HCT116 (cell line): ENCODE measurements around the gene HDAC10. TPM values are rescaled to one million over a fixed set of nuclear protein-coding genes. Genes with fewer than 3 reads are reported as not detected.

Source experiments
- ATAC-seq: fragments of 200-7000 bp; cut with Tn5 transposase; 2 replicates; pipeline ENCODE4 v1.9.1; 2020; ENCODE audit warnings: mild to moderate bottlenecking, moderate library complexity
- BruUV-seq: library from RNA; stranded (reverse); fragments of 400-500 nt; replicated peaks from 2 replicates; lab custom pipeline; 2021; lab: Mats Ljungman, UMichigan
- CTCF ChIA-PET: fragments of 300-600 bp; sonication (Branson Sonifier 250); formaldehyde crosslinking; loops from one replicate; lab custom pipeline; 2021; ENCODE audit warnings: antibody characterized with exemption; lab: Charles Lee
- POLR2A ChIA-PET: fragments of 300-600, 350-600 bp; sonication (Branson Sonifier 250); formaldehyde crosslinking; loops from one replicate; lab custom pipeline; 2021; ENCODE audit warnings: antibody characterized with exemption; lab: Charles Lee
- RAD21 ChIA-PET, 2 experiments: fragments of 300-600 bp; sonication (Branson Sonifier 250); formaldehyde crosslinking; loops; one replicate each; lab custom pipeline; 2023; ENCODE audit warnings: low total read pairs in 2 of 2; ENCODE audit not compliant: uncharacterized antibody in 2 of 2, unreplicated experiment in 2 of 2, low non-redundant PET in 1 of 2; lab: Charles Lee
- DNase-seq: peaks from one replicate; pipeline ENCODE4 v3.0.0-alpha.2; 2010; ENCODE audit warnings: low read depth, low spot score
- H2AFZ ChIP-seq: fragments of 200-600 bp; shearing (Covaris generic), sonication (generic); 2 replicates; pipeline ENCODE4 v1.6.1; 2017; ENCODE audit warnings: low read depth, mixed run types, mixed read lengths, antibody characterized with exemption, low read length; ENCODE audit not compliant: poor library complexity, severe bottlenecking
- H3K27ac ChIP-seq: 2 replicates; pipeline ENCODE4 v1.5.1; 2012; ENCODE audit warnings: low read depth, low read length
- H3K27me3 ChIP-seq: fragments of 200-600 bp; sonication (generic); 2 replicates; pipeline ENCODE4 v1.6.1; 2016; ENCODE audit warnings: mixed run types, low read length, mixed read lengths; ENCODE audit not compliant: insufficient read depth
- H3K36me3 ChIP-seq, 2 experiments: fragments of 200-500 bp in 1 of 2; fragments of 200-600 bp in 1 of 2; sonication (Bioruptor generic) in 1 of 2; sonication (generic) in 1 of 2; 2 replicates each; pipeline versions ENCODE4 v1.5.1 to v1.6.1; 2014 to 2016; ENCODE audit warnings: low read length in 2 of 2, inconsistent platforms in 1 of 2, mixed read lengths in 1 of 2, mixed run types in 1 of 2; ENCODE audit not compliant: insufficient read depth in 2 of 2, control insufficient read depth in 1 of 2
- H3K4me1 ChIP-seq, 2 experiments: fragments of 200-600 bp in 1 of 2; sonication (generic) in 1 of 2; 2 replicates each; pipeline versions ENCODE4 v1.5.1 to v1.6.1; 2012 to 2017; ENCODE audit warnings: low read length in 2 of 2, inconsistent platforms in 1 of 2, mild to moderate bottlenecking in 1 of 2, mixed read lengths in 1 of 2, mixed run types in 1 of 2, moderate library complexity in 1 of 2; ENCODE audit not compliant: insufficient read depth in 2 of 2, control insufficient read depth in 1 of 2
- H3K4me2 ChIP-seq: fragments of 200-600 bp; sonication (generic); 2 replicates; pipeline ENCODE4 v1.6.1; 2017; ENCODE audit warnings: mixed run types, low read length, mixed read lengths
- H3K4me3 ChIP-seq, 2 experiments: fragments of 200-600 bp in 1 of 2; sonication (generic) in 1 of 2; replicated peaks in 1 of 2; 2 replicates each; pipeline ENCODE4 v1.5.1; 2011 to 2016; ENCODE audit warnings: low read length in 2 of 2, control low read depth in 1 of 2, low read depth in 1 of 2, mild to moderate bottlenecking in 1 of 2, mixed read lengths in 1 of 2, mixed run types in 1 of 2
- H3K79me2 ChIP-seq: fragments of 200-600 bp; sonication (generic); 2 replicates; pipeline ENCODE4 v1.6.1; 2017; ENCODE audit warnings: mild to moderate bottlenecking, mixed run types, low read length, moderate library complexity, mixed read lengths; ENCODE audit not compliant: insufficient read depth
- H3K9ac ChIP-seq: fragments of 200-600 bp; sonication (generic); 2 replicates; pipeline ENCODE4 v1.6.1; 2016; ENCODE audit warnings: low read length, mixed read lengths
- H3K9me2 ChIP-seq: fragments of 200-600 bp; sonication (generic), shearing (Covaris generic); 2 replicates; pipeline ENCODE4 v1.6.1; 2017; ENCODE audit warnings: mixed run types, mild to moderate bottlenecking, moderate library complexity; ENCODE audit not compliant: insufficient read depth
- H3K9me3 ChIP-seq, 2 experiments: fragments of 200-500 bp in 1 of 2; fragments of 200-600 bp in 1 of 2; sonication (Bioruptor generic) in 1 of 2; sonication (generic) in 1 of 2; 2 replicates each; pipeline ENCODE4 v1.6.1; 2014 to 2017; ENCODE audit warnings: low read length in 2 of 2, mixed read lengths in 2 of 2, inconsistent platforms in 1 of 2, low read depth in 1 of 2, mild to moderate bottlenecking in 1 of 2, mixed run types in 1 of 2, moderate library complexity in 1 of 2; ENCODE audit not compliant: control insufficient read depth in 1 of 2, insufficient read depth in 1 of 2
- H4K20me1 ChIP-seq: fragments of 200-600 bp; sonication (generic), shearing (Covaris generic); 2 replicates; pipeline ENCODE4 v1.6.1; 2017; ENCODE audit warnings: mixed run types, mild to moderate bottlenecking, moderate library complexity; ENCODE audit not compliant: insufficient read depth
- CBX3 ChIP-seq: IDR thresholded peaks from 2 replicates; pipeline ENCODE4 v1.6.1; 2012; ENCODE audit warnings: low read depth
- CEBPB ChIP-seq: IDR thresholded peaks from 2 replicates; pipeline ENCODE4 v1.6.1; 2012; ENCODE audit warnings: low read depth
- ELF1 ChIP-seq: IDR thresholded peaks from 2 replicates; pipeline ENCODE4 v1.6.1; 2012; ENCODE audit warnings: low read depth, borderline replicate concordance
- FOSL1 ChIP-seq: IDR thresholded peaks from 2 replicates; pipeline ENCODE4 v1.6.1; 2012; ENCODE audit warnings: low read depth
- MAX ChIP-seq: IDR thresholded peaks from 2 replicates; pipeline ENCODE4 v1.6.1; 2012
- POLR2A ChIP-seq: IDR thresholded peaks from 2 replicates; pipeline ENCODE4 v1.7.0; 2011; ENCODE audit warnings: borderline replicate concordance; ENCODE audit not compliant: insufficient read depth, insufficient read length; ENCODE audit errors: extremely low read depth
- POLR2AphosphoS5 ChIP-seq: IDR thresholded peaks from 2 replicates; pipeline ENCODE4 v1.6.1; 2011; ENCODE audit warnings: mild to moderate bottlenecking, low read depth, low read length, moderate library complexity
- RAD21 ChIP-seq: IDR thresholded peaks from 2 replicates; pipeline ENCODE4 v1.6.1; 2012; ENCODE audit warnings: low read depth, mild to moderate bottlenecking
- REST ChIP-seq: IDR thresholded peaks from 2 replicates; pipeline ENCODE4 v1.6.1; 2012; ENCODE audit warnings: low read depth
- SIN3A ChIP-seq: IDR thresholded peaks from 2 replicates; pipeline ENCODE4 v1.6.1; 2012; ENCODE audit warnings: low read depth
- SP1 ChIP-seq: IDR thresholded peaks from 2 replicates; pipeline ENCODE4 v1.6.1; 2012; ENCODE audit warnings: low read depth
- TCF7L2 ChIP-seq: IDR thresholded peaks from 2 replicates; pipeline ENCODE4 v1.7.0; 2011; ENCODE audit warnings: borderline replicate concordance, inconsistent platforms; ENCODE audit not compliant: insufficient read depth, insufficient read length; ENCODE audit errors: extremely low read depth
- ZBTB33 ChIP-seq: IDR thresholded peaks from 2 replicates; pipeline ENCODE4 v1.6.1; 2011; ENCODE audit warnings: mild to moderate bottlenecking, low read length, moderate library complexity; ENCODE audit not compliant: insufficient replicate concordance; ENCODE audit errors: extremely low read depth
- intact Hi-C: fragments of 100-400 bp; cut with micrococcal nuclease; formaldehyde crosslinking; loops from 2 replicates; pipeline ENCODE4 v1.10.0; 2022
- total RNA-seq: library from RNA; stranded (reverse); gene quantifications from one replicate; pipeline ENCODE4 v1.2.1, GENCODE V29; 2021; ENCODE audit not compliant: unreplicated experiment
- TF ChIP-seq, protein P1 (sequence below): IDR thresholded peaks from 2 replicates; pipeline ENCODE4 v1.6.1; 2012

HDAC10 gene
- total RNA-seq, 1 experiment from 2014 or later = 67.5 TPM

GRCh38 chr22:50283821-50284220, 32.8 kb upstream of the HDAC10 start:
- intact Hi-C loops = no loop called here
- no peaks in the 10 kb centered on the region for H4K20me1 ChIP-seq
- H3K9me2 ChIP-seq = no peaks in the 10 kb centered on the region
- H3K9me3 ChIP-seq = no peaks in the 10 kb centered on the region
- peak overlapping the region; percentile 87; the same call in 1 of the 2 replicates for H3K4me2 ChIP-seq
- peaks cover 35% of the 10 kb centered on the region for H3K79me2 ChIP-seq
- TF ChIP-seq, protein P1, sequence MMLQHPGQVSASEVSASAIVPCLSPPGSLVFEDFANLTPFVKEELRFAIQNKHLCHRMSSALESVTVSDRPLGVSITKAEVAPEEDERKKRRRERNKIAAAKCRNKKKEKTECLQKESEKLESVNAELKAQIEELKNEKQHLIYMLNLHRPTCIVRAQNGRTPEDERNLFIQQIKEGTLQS = no peak
- TF ChIP-seq SP1 = no peak
- no peak for TF ChIP-seq POLR2AphosphoS5
- no peak for TF ChIP-seq SIN3A
- no peak for TF ChIP-seq CEBPB
- no peak for TF ChIP-seq POLR2A
- no peak for TF ChIP-seq CBX3
- TF ChIP-seq TCF7L2 = no peak
- no peak for TF ChIP-seq MAX
- no peak for TF ChIP-seq FOSL1
- TF ChIP-seq ELF1 = no peak
- TF ChIP-seq ZBTB33 = no peak
- TF ChIP-seq REST = no peak
- no peak for TF ChIP-seq RAD21
- CTCF ChIA-PET = no interaction called here
- H3K36me3 ChIP-seq = peaks cover 27 to 62% of the 10 kb centered on the region in 2 experiments
- H3K27me3 ChIP-seq = no peaks in the 10 kb centered on the region
- RAD21 ChIA-PET = no interaction called here
- H3K9ac ChIP-seq = no peak overlapping the region
- ATAC-seq (no peak), DNase-seq (no peak)
- BruUV-seq = no TSS peak
- no peak overlapping the region for H2AFZ ChIP-seq
- H3K4me1 ChIP-seq = peaks cover 20 to 28% of the 10 kb centered on the region in 2 experiments
- no peak overlapping the region for H3K4me3 ChIP-seq
- peak overlapping the region; percentile 45; the same call in 1 of the 2 replicates for H3K27ac ChIP-seq
- POLR2A ChIA-PET = no interaction called here
